GM19025 (cell line): ENCODE data around the gene ACTL6B.
"Not testable (repeated sequence)": the region's sequence is repeated elsewhere in the genome, so short reads cannot be mapped to it uniquely, and the experiment has no call there.

ENCODE experiments used
- ATAC-seq: cut with Tn5 transposase; IDR thresholded peaks from one replicate; pipeline ENCODE4 v1.9.1; 2021; ENCODE audit warnings: mild to moderate bottlenecking, low read depth, moderate library complexity; ENCODE audit not compliant: unreplicated experiment

ACTL6B gene

GRCh38 chr7:100673302-100673941, 17.2 kb upstream of the ACTL6B start, which contains the start of gene GNB2:
TSS of gene GNB2 (plus strand) at chr7:100673740. CDS start at chr7:100676266, 2,526 bp downstream.
- ATAC-seq: peak; percentile 60

DNA sequence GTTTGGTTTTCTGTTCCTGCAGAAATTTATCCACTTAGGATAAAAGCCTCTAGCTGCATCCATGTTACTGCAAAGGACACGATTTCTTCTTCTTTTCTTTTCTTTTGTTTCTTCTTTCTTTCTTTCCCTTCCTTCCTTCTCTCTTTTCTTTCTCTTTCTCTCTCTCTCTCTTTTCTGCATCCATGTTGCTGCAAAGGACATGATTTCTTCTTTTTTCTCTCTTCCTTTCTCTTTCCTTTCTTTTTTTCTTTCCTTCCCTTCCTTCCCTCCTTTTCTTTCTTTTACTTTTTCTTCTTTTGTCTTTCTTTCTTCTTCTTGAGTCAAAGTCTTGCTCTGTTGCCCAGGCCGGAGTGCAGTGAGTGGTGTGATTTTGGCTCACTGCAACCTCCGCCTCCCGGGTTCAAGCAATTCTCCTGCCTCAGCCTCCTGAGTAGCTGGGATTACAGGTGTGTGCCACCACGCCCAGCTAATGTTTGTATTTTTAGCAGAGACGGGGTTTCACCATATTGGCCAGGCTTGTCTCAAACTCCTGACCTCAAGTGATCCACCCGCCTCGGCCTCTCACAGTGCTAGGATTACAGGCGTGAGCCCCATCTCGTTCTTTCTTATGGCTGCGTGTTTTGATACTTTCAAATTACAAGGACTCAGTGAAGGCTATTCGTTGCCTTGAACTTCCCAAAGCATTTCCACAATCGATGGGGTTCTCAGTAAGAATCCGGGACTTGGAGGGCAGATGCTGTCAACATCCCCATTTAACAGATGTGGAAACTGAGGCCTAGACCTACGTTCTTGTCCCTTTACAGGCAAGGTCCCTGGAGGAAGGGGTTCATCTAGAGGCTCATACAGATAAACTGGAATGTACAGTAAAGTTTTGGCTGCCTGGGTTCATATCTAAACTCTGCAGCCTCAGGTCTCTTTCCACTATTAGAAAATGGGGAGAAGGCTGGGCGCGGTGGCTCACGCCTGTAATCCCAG, 15.4 kb upstream of the ACTL6B start:
- ATAC-seq: no peak

- no peak for ATAC-seq
These were observed 13.8 kb upstream of the ACTL6B start for GRCh38 chr7:100670074-100670473.

DNA sequence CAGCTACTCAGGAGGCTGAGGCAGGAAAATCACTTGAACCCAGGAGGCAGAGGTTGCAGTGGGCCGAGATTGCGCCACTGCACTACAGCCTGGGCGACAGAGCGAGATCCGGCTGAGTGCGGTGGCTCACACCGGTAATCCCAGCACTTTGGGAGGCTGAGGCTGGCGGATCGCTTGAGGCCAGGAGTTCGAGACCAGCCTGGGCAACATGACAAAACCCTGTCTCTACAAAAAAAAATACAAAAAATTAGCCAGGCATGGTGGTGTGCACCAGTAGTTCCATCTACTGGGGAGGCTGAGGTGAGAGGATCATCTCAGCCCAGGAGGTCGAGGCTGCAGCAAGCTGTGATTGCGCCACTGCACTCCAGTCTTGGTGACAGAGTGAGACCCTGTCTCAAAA, 12.9 kb upstream of the ACTL6B start:
- ATAC-seq: not testable (repeated sequence)

- no peak for ATAC-seq
These were observed 11.8 kb upstream of the ACTL6B start for GRCh38 chr7:100668069-100668449.

DNA sequence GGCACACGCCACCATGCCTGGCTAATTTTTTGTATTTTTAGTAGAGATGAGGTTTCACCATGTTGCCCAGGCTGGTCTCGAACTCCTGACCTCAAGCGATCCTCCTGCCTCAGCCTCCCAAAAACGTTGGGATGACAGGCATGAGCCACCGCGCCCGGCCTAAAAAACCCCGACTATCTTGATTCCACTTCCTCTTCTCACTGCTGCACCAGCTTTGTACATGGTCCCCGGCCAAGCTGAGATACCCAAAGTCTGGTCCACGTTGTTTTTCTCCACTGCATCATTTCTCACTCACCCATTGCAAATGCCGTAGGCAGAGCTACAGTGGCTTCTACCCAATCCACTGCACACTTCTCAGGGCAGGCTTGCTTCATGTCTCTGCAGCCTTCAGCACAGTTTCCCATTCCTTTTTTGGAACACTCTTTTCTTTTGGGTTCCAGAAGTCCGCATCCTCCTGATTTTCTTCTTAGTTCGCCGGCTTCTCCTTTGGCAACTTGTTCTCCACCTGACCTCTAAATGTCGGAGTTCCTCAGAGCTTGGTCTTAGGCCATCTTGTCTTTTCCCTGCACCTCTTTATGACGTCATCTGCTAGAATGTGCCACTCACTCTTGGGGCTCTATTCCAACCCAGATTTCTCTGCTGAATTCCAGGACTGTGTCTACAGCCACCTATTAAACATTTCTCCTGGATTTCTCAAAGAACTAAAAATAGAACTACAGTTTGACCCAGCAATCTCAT, 11.3 kb upstream of the ACTL6B start:
- no peak for ATAC-seq

GRCh38 chr7:100665168-100665726, 9.0 kb upstream of the ACTL6B start:
- ATAC-seq: no peak

DNA sequence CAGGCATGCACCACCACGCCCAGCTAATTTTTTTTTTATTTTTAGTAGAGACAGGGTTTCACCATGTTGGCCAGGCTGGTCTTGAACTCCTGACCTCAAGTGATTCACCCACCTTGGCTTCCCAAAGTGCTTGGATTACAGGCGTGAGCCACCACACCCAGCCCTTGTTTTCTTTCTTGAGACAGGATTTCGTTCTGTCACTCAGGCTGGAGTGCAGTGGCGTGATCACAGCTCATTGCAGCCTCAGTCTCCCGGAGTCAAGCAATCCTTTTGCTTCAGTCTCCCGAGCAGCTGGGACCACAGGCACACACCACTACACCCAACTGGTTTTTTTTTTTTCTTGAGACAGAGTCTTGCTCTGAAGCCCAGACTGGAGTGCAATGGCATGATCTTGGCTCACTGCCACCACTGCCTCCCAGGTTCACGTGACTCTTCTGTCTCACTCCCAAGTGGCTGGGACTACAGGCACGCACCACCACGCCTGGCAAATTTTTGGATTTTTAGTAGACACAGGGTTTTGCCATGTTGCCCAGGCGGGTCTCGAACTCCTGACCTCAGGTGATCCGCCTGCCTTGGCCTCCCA, 6.0 kb upstream of the ACTL6B start:
- not testable (repeated sequence) for ATAC-seq

DNA sequence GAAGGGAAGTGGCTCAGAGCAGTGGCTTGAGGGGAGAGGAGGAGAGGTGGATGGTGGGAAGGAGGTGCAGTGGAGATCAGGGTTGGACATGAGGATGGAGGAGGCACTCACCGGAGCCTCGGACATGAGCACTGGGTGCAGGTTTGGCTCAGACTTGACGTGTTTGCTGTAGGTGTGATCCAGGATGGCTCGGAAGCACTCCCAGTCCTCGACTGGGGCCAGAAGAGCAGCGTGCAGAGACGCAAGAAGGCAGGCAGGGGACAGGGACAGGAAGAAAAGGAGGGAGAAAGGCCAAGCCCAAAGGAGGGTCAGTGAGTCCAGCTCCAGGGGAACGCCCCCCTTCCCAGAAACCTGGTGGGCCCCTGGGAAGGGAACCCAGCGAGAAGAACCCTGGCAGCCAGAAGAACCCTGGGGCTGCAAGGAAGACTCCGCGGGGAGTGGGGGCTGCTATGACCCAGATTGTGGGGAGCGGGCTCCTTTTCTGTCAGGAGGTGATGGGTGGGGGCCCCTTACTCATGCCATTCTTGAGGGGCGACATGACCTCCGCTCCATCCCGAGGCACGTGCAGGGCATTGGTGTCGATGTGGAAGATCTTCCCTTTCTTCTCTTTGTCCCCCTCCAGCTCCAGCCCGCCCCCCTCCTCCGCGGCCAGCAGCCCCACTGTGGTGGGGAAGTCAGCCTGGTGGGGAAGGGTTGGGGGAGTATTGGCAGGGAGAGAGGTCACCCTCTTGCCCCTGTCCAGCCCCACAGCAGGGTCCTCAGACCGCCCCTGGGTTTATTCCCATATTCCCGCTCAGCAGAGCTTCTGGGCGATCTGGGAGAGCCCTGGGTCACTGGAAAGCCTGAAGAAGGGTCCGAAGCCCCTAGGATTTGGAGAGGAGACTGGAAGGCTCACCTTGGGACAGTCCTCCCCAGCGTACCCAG, 1.1 kb downstream of the ACTL6B start:
- no peak for ATAC-seq

GRCh38 chr7:100649826-100650565, 6.3 kb downstream of the ACTL6B start:
- no peak for ATAC-seq

DNA sequence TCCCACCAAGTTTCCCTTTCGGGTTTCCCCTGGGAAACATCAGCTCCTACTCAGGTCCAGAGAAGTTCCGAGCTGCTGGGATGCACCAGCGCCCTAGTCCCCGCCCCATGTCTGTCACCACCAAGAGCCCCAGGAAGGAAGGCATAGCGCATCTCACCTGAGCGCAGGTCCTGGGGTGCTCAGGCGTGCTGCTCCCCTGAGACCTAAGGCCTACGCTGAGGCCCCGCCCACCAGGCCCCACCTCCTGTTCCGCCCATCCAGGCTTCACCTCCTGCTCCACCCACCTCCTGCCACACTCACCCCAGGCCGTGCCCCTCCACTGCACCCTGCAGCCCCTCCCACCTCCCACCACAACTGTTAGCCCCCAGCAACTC, 13.7 kb downstream of the ACTL6B start:
- no peak for ATAC-seq

GRCh38 chr7:100641860-100642533, 14.3 kb downstream of the ACTL6B start:
- no peak for ATAC-seq

- no peak for ATAC-seq
These were observed 14.8 kb downstream of the ACTL6B start, which contains the start of gene TFR2 for GRCh38 chr7:100641463-100641859. TSS of gene TFR2 (minus strand) at chr7:100641552. CDS start at chr7:100641509, 43 bp downstream.

DNA sequence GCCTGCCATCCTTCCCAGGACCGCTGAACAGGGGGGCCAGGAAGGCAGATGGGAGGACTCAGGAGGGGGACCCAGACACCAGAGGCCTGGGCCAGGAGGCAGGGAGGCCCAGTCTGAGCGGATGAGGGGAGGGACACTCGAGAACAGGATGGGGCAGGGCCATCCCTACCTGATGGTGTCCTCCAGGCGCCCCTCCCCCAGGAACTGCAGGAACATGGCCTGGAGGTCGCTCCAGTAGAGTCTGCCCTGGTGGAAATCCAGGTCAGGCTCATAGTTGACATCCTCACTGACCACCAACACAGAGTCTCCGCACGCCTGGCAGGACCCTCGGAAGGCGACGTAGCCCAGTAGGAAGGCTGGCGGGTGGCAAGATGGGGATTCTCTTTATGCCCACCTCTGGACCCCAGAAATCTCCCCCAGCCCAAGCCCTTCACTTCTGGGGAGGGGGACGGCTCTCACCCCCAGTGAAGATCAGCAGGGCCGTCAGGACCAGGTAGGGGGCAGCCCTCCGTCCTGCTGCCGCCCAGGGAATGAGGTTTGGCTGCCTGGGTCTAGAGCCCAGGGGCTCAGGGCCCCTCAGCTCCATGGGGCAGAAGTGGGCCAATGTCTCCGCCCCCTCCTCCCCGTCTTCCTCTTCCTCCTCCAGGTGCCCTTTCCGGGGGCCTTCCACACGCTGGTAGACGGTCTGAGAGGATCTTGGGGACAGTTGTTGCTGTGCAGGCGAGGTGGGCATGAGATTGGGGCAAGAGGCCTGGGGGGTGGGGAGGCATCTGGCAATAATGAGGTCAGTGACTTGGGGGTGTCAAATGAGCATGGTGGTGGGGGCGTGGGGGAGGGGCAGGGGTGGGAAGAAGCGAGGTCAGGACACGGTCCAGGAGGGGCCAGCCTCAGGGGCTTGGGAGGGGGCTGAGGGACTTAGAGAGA, 15.5 kb downstream of the ACTL6B start:
- ATAC-seq: no peak

DNA sequence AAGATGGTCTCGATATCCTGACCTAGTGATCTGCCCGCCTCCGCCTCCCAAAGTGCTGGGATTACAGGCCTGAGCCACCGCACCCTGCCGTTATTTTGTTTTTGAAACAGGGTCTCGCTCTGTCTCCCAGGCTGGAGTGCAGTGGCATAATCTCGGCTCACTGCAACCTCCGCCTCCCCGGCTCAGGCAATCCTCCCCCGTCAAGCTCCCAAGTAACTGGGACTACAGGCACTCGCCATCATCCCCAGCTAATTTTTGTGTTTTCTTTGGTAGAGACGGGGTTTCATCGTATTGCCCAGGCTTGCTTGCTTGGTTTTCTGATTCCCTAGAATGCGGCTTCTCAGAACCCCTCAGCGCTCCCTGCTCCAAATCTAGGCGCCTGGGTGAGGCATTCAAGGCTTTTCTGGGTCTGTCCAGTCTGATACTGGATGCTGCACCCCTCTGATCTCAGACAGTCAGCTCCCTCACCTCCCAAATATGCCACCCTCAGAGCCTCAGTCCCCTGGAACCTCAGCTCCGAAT, 16.2 kb downstream of the ACTL6B start:
- no peak for ATAC-seq

GRCh38 chr7:100632951-100633717, 23.1 kb downstream of the ACTL6B start:
- ATAC-seq: no peak
